Hepatocyte (in vitro differentiated cells): ENCODE measurements around the gene NRIP3. TPM values are rescaled to one million over a fixed set of nuclear protein-coding genes. Genes with fewer than 3 reads are reported as not detected.

Experiments used
- DNase-seq: peaks from one replicate; pipeline ENCODE4 v3.0.0-alpha.2; 2016; ENCODE audit warnings: low spot score
- H2AFZ ChIP-seq: fragments of 200-600 bp; sonication (generic); 2 replicates; pipeline ENCODE4 v1.6.0; 2016; ENCODE audit warnings: antibody characterized with exemption, mild to moderate bottlenecking
- H3K27ac ChIP-seq: fragments of 200-600 bp; sonication (generic); 2 replicates; pipeline ENCODE4 v1.5.1; 2016; ENCODE audit warnings: mild to moderate bottlenecking
- H3K27me3 ChIP-seq: fragments of 200-600 bp; sonication (generic); 2 replicates; pipeline ENCODE4 v1.6.1; 2016
- H3K36me3 ChIP-seq: fragments of 200-600 bp; sonication (generic); replicated peaks from 2 replicates; pipeline ENCODE4 v1.5.1; 2016; ENCODE audit warnings: low read depth; ENCODE audit not compliant: insufficient read depth
- H3K4me1 ChIP-seq: fragments of 200-600 bp; sonication (generic); 2 replicates; pipeline ENCODE4 v1.5.1; 2016; ENCODE audit warnings: mild to moderate bottlenecking, moderate library complexity; ENCODE audit not compliant: insufficient read depth
- H3K4me2 ChIP-seq: fragments of 200-600 bp; sonication (generic); 2 replicates; pipeline ENCODE4 v1.6.0; 2016
- H3K4me3 ChIP-seq: fragments of 200-600 bp; sonication (generic); 2 replicates; pipeline ENCODE4 v1.5.1; 2016; ENCODE audit warnings: mild to moderate bottlenecking
- H3K79me2 ChIP-seq: fragments of 200-600 bp; sonication (generic); 2 replicates; pipeline ENCODE4 v1.6.0; 2017; ENCODE audit warnings: mild to moderate bottlenecking
- H3K9me2 ChIP-seq: fragments of 200-600 bp; sonication (generic); replicated peaks from 2 replicates; pipeline ENCODE4 v1.6.0; 2017; ENCODE audit warnings: mild to moderate bottlenecking; ENCODE audit not compliant: insufficient read depth
- H3K9me3 ChIP-seq: fragments of 200-600 bp; sonication (generic); 2 replicates; pipeline ENCODE4 v1.5.1; 2016; ENCODE audit warnings: low read depth, mild to moderate bottlenecking
- H4K20me1 ChIP-seq: fragments of 200-600 bp; sonication (generic); 2 replicates; pipeline ENCODE4 v1.6.0; 2016; ENCODE audit warnings: mild to moderate bottlenecking; ENCODE audit not compliant: insufficient read depth, poor library complexity, severe bottlenecking
- CTCF ChIP-seq: fragments of 200-600 bp; sonication (generic); IDR thresholded peaks from 2 replicates; pipeline ENCODE4 v1.5.1; 2016; ENCODE audit warnings: antibody characterized with exemption, mild to moderate bottlenecking; ENCODE audit not compliant: poor library complexity
- EZH2 ChIP-seq: fragments of 200-600 bp; sonication (generic); IDR thresholded peaks from 2 replicates; pipeline ENCODE4 v1.6.1; 2016; ENCODE audit warnings: antibody characterized with exemption, mild to moderate bottlenecking, borderline replicate concordance
- EZH2phosphoT487 ChIP-seq: fragments of 200-600 bp; sonication (generic); IDR thresholded peaks from one replicate; pipeline ENCODE4 v1.6.1; 2018; ENCODE audit warnings: antibody characterized with exemption, mild to moderate bottlenecking, low read depth, moderate library complexity; ENCODE audit not compliant: unreplicated experiment, severe bottlenecking
- WGBS: methylation state at CpG from one replicate; pipeline ENCODE4 v1.1.6; 2016; ENCODE audit warnings: low lambda C conversion rate; ENCODE audit errors: missing lambda C conversion rate; 5-methylcytosine and 5-hydroxymethylcytosine counted together
- polyA plus RNA-seq: library from polyadenylated mRNA; unstranded; fragments of >200 nt; fragmentation: Nextera tagmentation; extraction: Ambion mirVana; gene quantifications from 2 replicates; pipeline ENCODE4 v1.2.1, GENCODE V29; 2016
- total RNA-seq: library from RNA; depleted of rRNA; stranded (reverse); fragments of >200 nt; gene quantifications from 2 replicates; pipeline ENCODE4 v1.2.3, GENCODE V29; 2014

NRIP3 gene
- total and polyA plus RNA-seq, 2 experiments from 2014 or later = 2.4 to 2.9 TPM

- H4K20me1 ChIP-seq = no peaks in the 10 kb centered on the region
- H3K36me3 ChIP-seq = no peaks in the 10 kb centered on the region
- no peaks in the 10 kb centered on the region for H3K27me3 ChIP-seq
- peaks cover 19% of the 10 kb centered on the region for H3K4me1 ChIP-seq
- peak overlapping the region; percentile 56 for H3K4me2 ChIP-seq
- no peaks in the 10 kb centered on the region for H3K79me2 ChIP-seq
- H3K9me3 ChIP-seq = no peaks in the 10 kb centered on the region
- peak overlapping the region; percentile 49 for H3K27ac ChIP-seq
- DNase-seq = peak; percentile 64
- no peak overlapping the region for H2AFZ ChIP-seq
- WGBS = 42% methylated on average over 9 of the region's 9 CpGs
- H3K4me3 ChIP-seq = no peak overlapping the region
- TF ChIP-seq EZH2 (no peak), CTCF (no peak), EZH2phosphoT487 (peak; percentile 90)
- no peaks in the 10 kb centered on the region for H3K9me2 ChIP-seq
These were observed 44.2 kb upstream of the NRIP3 start for GRCh38 chr11:9047964-9048523.

- no peaks in the 10 kb centered on the region for H4K20me1 ChIP-seq
- no peak overlapping the region for H2AFZ ChIP-seq
- 83% methylated on average over 4 of the region's 4 CpGs for WGBS
- peaks cover 19% of the 10 kb centered on the region for H3K4me1 ChIP-seq
- H3K27ac ChIP-seq = peak overlapping the region; percentile 9
- no peaks in the 10 kb centered on the region for H3K9me2 ChIP-seq
- no peak for DNase-seq
- no peak overlapping the region for H3K4me3 ChIP-seq
- H3K79me2 ChIP-seq = no peaks in the 10 kb centered on the region
- no peaks in the 10 kb centered on the region for H3K27me3 ChIP-seq
- no peak overlapping the region for H3K4me2 ChIP-seq
- no peak for TF ChIP-seq EZH2
- TF ChIP-seq CTCF = no peak
- TF ChIP-seq EZH2phosphoT487 = no peak
- H3K36me3 ChIP-seq = no peaks in the 10 kb centered on the region
- no peaks in the 10 kb centered on the region for H3K9me3 ChIP-seq
These were observed 42.7 kb upstream of the NRIP3 start for GRCh38 chr11:9046481-9046880.

- peaks cover 9% of the 10 kb centered on the region for H3K4me1 ChIP-seq
- no peak overlapping the region for H2AFZ ChIP-seq
- no peak for DNase-seq
- no peaks in the 10 kb centered on the region for H3K9me2 ChIP-seq
- H3K36me3 ChIP-seq = no peaks in the 10 kb centered on the region
- TF ChIP-seq EZH2 (no peak), CTCF (no peak), EZH2phosphoT487 (no peak)
- 91% methylated on average over 1 of the region's 1 CpG for WGBS
- H3K79me2 ChIP-seq = no peaks in the 10 kb centered on the region
- no peak overlapping the region for H3K4me2 ChIP-seq
- H3K27me3 ChIP-seq = no peaks in the 10 kb centered on the region
- H3K27ac ChIP-seq = no peak overlapping the region
- H3K9me3 ChIP-seq = no peaks in the 10 kb centered on the region
- H3K4me3 ChIP-seq = no peak overlapping the region
- H4K20me1 ChIP-seq = no peaks in the 10 kb centered on the region
These were observed 38.7 kb upstream of the NRIP3 start for GRCh38 chr11:9042488-9042887.
